Activated T-cell treated with anti-CD3 and anti-CD28 coated beads, Interleukin-2, amount 50 U/mL, for 4 hours (primary cell): ENCODE measurements around the gene MN1. TPM values are rescaled to one million over a fixed set of nuclear protein-coding genes. Genes with fewer than 3 reads are reported as not detected.

Experiments
- ATAC-seq, 2 donors: fragments of 200-7000 bp; cut with Tn5 transposase; one replicate each; pipeline ENCODE4 v1.10.0; 2021
- DNase-seq: peaks from one replicate; pipeline ENCODE4 v3.0.0-alpha.2; 2020
- H3K27me3 Mint-ChIP-seq: one replicate; pipeline ENCODE4 v1.8.0; 2021; ENCODE audit warnings: low read depth, mixed read lengths
- H3K36me3 Mint-ChIP-seq: one replicate; pipeline ENCODE4 v1.8.0; 2022; ENCODE audit warnings: mixed read lengths; ENCODE audit not compliant: insufficient read depth
- H3K4me1 Mint-ChIP-seq: one replicate; pipeline ENCODE4 v1.8.0; 2021; ENCODE audit warnings: low read depth, mixed read lengths
- H3K4me3 Mint-ChIP-seq: one replicate; pipeline ENCODE4 v1.8.0; 2021; ENCODE audit warnings: mild to moderate bottlenecking, moderate library complexity, mixed read lengths
- H3K9me3 Mint-ChIP-seq: one replicate; pipeline ENCODE4 v1.8.0; 2021; ENCODE audit warnings: mixed read lengths
- total RNA-seq, 3 donors: library from RNA; stranded (reverse); gene quantifications; one replicate each; pipeline ENCODE4 v1.2.1, GENCODE V29; 2021

MN1 gene
- total RNA-seq, 3 donors from 2014 or later: 0.03 to 0.08 (median 0.05) TPM

DNA sequence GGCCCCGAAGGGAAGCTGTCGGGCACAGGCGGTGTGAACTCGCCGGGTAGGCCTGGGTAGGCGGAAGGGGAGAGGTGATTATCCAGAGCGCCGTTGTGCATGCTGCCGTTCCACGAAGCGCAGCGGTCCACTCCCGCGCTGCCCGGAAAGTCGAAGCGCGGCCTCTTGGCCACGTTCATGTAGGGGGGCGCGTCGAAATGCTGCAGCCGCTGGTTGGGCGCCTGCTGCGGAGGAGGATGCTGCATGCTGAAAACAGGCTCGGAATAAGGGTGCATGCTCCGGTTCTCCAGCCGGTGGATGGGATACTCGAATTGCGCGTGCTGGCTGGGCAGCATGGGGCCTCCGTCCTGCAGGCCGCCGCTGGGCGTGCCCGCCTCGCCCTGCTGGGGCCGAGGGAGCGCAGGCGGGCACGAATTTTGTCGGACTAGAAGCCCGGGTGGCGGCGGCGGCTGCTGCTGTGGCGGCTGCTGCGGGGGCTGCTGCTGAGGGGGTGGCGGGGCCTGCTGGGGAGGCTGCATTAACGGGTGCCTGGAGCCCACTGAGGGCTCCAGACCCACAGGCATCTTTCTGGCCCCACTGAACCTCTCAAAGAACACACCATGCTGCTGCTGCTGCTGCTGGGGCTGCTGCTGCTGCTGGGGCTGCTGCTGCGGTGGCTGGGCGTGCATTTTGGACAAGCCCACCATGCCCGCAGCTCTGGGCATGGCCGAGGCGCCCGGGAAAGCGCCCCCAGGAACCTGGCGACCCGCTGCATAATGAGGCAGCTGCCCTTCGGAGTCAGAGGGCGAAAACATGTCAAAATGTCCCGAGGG, 2.3 kb downstream of the MN1 start:
- DNase-seq: no peak
- Mint-ChIP-seq H3K36me3 (no peaks in the 10 kb centered on the region), H3K9me3 (no peaks in the 10 kb centered on the region), H3K27me3 (peaks cover 7% of the 10 kb centered on the region), H3K4me3 (no peak overlapping the region), H3K4me1 (peaks cover 9% of the 10 kb centered on the region)
- no peak for ATAC-seq

DNA sequence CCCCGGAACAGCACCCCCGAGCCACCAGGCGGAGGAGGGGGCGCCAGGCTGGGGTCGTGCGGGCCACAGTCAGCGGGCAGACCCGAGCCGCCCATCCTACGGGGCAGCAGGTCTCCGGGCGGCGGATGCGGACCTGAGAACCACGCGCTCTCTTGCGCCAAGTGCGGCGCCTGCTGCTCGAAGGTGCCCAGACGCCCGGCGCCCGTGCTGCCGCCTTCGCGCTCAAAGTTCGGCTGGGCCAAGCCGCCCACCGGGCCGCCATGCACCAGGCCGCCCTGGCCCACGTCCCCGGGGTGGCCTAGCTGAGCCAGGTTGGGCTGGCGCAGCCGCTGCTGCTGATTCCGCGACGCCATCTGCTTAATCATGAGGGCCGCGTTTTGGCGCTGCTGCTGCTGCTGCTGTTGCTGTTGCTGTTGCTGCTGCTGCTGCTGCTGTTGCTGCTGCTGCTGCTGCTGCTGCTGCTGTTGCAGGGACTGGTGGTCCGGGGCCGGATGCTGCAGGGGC, 3.0 kb downstream of the MN1 start:
- H3K36me3 Mint-ChIP-seq: no peaks in the 10 kb centered on the region
- no peaks in the 10 kb centered on the region for H3K9me3 Mint-ChIP-seq
- ATAC-seq (no peak), DNase-seq (no peak)
- no peak overlapping the region for H3K4me3 Mint-ChIP-seq
- peaks cover 9% of the 10 kb centered on the region for H3K4me1 Mint-ChIP-seq
- peaks cover 4% of the 10 kb centered on the region for H3K27me3 Mint-ChIP-seq

DNA sequence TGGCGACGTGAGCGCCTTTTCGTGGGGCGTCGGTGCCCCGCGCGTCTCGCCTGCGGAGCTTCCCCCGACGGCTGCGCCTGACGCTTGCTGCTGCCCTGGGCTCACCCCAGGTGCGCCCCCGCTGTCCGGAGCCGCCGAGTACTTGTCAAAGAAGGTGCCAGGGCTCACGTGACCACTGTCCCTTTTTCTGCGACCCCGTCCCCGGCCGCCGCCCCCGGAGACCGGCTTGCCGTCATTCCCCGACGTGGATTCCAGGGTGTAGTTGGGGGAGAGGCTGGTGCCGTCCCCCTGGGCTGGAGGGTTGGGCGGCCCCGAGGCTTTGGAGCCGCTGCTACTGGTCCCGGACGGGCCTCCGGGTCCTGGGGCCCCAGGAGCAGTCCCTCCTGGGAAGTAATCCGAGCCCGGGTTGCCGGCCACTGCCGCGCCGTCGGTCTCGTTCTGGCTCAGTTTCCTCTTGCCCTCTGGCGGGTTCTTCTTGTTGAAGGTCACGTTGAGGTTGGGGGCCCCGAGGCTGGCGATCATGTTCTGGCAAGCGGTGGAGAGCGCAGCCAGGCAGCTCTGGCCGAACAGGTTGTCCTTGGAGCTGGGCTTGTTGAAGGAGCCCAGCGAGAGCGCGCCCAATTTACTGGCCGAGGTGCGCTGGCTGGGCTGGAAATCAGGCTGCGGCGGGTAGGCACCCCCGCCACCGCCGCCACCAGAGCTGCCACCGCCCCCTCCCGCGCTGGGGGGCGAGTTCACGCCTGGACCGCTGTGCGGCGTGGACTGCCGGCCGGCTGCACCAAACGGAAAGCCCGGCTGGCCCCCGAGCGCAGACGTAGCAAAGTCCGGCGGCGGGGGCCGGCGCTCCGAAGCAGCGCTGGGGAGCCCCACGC, 3.8 kb downstream of the MN1 start:
- Mint-ChIP-seq H3K27me3 (peaks cover 4% of the 10 kb centered on the region), H3K36me3 (no peaks in the 10 kb centered on the region), H3K9me3 (no peaks in the 10 kb centered on the region), H3K4me3 (no peak overlapping the region), H3K4me1 (peaks cover 9% of the 10 kb centered on the region)
- no peak for ATAC-seq
- no peak for DNase-seq

DNA sequence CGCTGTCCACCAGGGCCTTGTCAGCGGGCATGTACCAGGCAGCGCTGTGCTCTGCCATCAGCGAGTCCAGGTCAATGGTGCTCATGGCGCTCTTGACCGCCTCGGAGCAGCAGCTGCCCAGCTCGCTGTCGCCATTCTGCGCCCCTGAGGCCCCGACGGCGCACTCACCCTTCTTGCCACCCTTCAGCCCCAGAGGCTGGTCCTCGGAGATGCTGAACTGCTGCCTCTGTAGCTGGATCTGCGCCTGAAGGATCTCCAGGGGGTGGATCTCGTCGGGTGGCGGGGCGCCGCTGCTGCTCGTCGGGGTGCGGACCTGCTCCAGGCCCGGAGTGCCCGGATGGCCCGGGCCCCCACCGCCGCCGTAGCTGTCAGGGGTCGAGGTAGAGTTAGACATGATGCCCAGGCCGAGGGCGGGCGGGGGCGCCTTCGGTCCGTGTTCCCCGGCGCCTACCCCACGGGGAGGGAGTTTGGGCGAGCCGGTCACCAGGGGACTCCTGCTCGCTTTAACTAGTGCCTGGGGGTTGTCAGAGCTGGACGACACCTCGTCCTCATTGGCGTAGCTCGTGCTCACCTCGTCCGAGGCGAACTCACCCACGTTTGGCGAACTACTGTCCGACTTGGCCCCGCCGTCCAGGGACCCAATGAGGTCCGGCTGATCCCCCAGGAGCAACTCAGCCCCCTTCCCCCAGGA, 4.6 kb downstream of the MN1 start:
- H3K9me3 Mint-ChIP-seq: no peaks in the 10 kb centered on the region
- DNase-seq: no peak
- no peaks in the 10 kb centered on the region for H3K36me3 Mint-ChIP-seq
- H3K27me3 Mint-ChIP-seq: peaks cover 4% of the 10 kb centered on the region
- H3K4me3 Mint-ChIP-seq: no peak overlapping the region
- peaks cover 2% of the 10 kb centered on the region for H3K4me1 Mint-ChIP-seq
- ATAC-seq: no peak

DNA sequence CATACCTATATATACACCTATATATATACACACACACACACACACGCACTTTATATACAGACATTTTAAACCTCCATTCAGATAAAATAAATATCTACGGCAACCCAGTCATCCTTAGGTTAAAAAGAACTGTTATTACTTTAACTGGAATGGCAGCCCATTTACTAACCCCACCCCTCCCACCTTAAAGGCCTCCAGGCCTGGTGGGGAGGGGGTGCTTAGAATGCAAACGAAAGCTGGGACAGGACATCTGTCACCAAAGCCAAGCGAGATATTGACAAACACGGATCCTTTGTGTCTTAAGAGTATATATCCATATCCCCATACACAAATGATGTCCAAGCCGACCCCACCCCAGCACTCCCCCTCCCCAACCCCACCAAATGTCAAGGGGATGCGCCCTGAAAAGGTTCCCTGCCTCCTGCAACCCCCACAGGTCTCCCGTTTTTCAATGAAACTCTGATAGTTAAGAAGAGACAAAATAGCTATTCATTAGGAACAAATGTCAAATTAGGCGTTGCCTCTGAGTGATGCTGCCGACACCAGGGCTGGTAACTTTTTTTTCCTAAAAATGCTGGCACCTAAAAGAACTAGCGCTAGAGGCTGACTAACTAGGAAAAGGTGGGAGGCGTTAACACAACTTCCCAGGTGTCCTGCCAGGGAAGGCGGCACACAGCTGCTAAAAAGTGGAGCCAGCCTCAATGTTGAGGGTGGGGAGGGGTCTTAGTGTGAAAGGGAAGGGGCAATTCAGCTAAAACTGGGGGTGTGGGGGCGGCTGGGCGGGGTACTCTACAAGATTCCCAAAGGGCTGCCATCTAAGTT, 5.6 kb downstream of the MN1 start:
- no peak for DNase-seq
- Mint-ChIP-seq H3K4me1 (peaks cover 2% of the 10 kb centered on the region), H3K36me3 (no peaks in the 10 kb centered on the region), H3K27me3 (peaks cover 4% of the 10 kb centered on the region), H3K9me3 (no peaks in the 10 kb centered on the region), H3K4me3 (no peak overlapping the region)
- ATAC-seq: no peak

DNA sequence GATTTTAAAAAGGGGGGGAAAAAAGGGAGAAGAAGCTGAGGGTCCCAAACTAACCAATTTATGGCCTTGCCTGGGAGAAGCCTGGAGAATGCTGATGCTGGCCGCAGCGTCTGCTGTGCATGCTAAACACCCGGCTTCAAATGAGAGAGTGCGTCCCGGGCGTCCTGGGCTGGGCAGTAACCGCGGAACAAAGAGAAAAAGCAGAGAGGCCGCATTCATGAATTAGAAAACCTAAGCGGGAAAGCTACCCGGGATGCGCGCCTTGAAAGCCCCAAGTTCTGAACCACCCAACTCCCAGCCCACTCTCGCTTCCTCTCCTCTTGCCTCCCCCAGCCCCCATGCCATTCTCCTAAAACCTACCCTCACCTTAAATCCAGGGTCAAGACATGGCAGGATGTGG, 6.5 kb downstream of the MN1 start:
- no peaks in the 10 kb centered on the region for H3K4me1 Mint-ChIP-seq
- H3K27me3 Mint-ChIP-seq: peaks cover 4% of the 10 kb centered on the region
- no peak overlapping the region for H3K4me3 Mint-ChIP-seq
- no peaks in the 10 kb centered on the region for H3K9me3 Mint-ChIP-seq
- H3K36me3 Mint-ChIP-seq: no peaks in the 10 kb centered on the region
- no peak for DNase-seq
- no peak for ATAC-seq

DNA sequence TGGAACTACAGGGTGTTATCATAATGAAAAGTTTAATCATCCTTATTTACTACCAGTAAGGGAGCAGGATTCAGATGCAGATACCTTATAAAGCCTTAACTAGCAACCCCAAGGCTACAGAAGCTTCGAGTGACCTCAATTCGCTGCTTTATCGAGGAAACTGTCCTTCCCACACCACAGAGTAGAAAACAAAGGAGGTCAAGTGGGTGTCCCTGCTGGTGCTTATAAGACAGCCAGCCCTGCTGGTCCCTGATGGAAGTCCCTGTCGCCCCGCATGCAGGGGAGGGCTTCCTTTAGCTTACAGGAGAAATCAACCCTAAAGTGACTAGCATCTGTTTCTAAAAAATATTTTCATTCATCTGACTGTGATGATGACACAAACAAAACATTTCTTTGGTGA, 7.3 kb downstream of the MN1 start:
- H3K4me3 Mint-ChIP-seq: no peak overlapping the region
- no peaks in the 10 kb centered on the region for H3K36me3 Mint-ChIP-seq
- no peaks in the 10 kb centered on the region for H3K9me3 Mint-ChIP-seq
- DNase-seq (no peak), ATAC-seq (no peak)
- H3K27me3 Mint-ChIP-seq: peaks cover 4% of the 10 kb centered on the region
- no peaks in the 10 kb centered on the region for H3K4me1 Mint-ChIP-seq

DNA sequence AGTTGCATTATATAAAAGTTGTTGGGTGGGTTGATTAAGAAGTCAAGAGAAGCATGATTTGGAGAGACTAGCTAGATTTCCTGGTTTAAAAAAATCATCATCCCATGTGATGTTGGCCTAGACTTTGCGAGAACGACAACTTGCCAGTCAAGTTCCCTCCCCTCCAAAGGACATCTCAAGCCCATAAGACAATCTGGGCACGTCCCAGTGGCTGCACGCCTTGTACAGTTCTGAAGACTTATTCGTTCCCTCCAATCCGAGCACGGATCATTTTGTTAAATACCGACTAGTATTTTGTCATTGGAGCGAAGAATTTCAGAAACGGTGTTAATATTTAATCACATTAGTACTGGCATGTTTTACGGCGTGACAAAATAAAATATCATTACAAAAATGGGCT, 8.0 kb downstream of the MN1 start:
- Mint-ChIP-seq H3K4me1 (no peaks in the 10 kb centered on the region), H3K9me3 (no peaks in the 10 kb centered on the region), H3K4me3 (no peak overlapping the region), H3K36me3 (no peaks in the 10 kb centered on the region), H3K27me3 (no peaks in the 10 kb centered on the region)
- no peak for DNase-seq
- no peak for ATAC-seq

DNA sequence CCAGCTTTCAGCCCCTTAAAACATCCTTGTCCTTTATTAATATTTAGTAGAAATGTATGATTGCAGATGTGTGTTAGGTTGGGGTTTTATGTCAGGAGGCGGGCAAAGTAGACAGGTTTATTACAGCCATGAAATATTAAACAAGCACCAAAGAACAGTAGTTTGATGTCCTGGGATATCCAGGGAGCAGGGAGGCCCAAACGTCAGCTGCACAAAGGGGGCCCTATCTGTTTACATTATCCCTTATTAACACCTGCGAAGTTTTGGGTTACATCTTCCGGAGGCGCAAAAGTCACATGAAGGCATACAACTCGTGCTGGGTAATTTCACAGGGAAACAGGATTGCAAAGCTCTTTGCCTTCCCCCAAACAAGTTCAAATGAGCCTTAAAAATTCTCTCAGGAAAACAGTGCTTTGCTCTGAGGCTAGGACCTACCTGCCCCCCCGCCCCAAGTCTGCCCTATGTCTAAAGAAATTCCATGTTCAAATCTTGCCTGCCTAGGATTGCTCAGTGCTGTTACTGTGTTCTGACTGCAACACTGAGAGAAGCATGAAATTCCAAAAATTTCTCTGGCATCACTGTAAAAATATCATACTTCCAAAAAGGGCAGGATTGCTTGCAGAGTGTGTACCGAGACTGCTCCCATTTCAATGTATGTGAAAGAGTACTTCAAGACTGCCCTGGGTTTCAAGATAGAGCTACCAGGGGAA, 8.9 kb downstream of the MN1 start:
- no peaks in the 10 kb centered on the region for H3K4me1 Mint-ChIP-seq
- no peak for ATAC-seq

DNA sequence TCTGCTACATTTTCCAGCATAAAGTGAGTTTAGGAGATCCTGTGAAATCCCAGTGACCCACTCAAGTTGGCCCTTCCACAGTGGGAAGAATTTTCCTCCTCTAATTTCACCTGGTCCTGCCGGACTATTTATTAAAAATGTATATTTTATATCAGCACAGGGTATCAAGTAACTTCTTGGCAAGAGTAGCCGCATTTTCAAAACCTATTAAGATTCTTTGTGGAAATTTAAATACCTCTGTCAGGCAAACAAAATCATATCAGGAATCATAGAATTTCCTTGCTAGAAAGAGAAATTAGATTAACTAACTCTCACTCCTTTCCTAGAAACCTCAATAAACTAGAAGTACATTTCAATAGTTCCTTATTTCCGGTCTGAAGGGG, 9.7 kb downstream of the MN1 start:
- DNase-seq (no peak), ATAC-seq (no peak)
- Mint-ChIP-seq H3K36me3 (no peaks in the 10 kb centered on the region), H3K4me3 (no peak overlapping the region), H3K9me3 (no peaks in the 10 kb centered on the region), H3K4me1 (no peaks in the 10 kb centered on the region), H3K27me3 (peaks cover 6% of the 10 kb centered on the region)

More for the DNA sequence above, 8.9 kb downstream of the MN1 start:
- Mint-ChIP-seq H3K27me3 (peaks cover 6% of the 10 kb centered on the region), H3K9me3 (no peaks in the 10 kb centered on the region), H3K36me3 (no peaks in the 10 kb centered on the region), H3K4me3 (no peak overlapping the region)
- DNase-seq: no peak

DNA sequence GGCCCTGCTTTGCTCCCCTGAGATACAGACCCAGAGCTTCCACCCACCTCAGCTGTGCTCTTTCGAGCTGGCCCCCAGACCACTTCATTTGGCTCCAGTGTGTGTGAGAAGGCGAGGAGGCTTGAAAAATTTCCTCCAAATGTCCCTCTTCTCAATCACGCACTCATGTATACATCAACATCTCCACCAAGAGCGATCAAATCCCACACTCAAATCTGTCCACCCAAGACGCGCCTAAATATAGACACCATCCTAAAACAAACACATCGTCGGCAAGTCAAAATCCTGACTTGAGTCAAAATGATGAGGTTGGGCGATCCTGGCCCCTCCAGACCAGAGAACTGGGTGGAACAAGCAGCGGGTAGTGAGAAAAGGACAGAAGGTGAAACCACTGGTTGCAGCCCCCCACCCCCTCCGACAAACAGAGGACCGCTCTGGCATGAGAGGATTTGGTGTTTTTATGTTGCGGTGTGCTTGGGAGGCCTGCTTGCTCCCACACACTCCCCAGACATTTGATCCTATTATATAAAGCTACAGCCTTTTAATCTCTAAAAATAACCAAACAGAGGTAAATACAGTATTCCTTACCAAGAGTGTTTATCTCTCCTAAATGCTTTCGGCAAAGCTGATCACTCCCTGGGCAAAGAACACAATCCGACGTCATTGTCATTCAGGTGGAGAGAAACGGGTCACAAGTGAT, 10.2 kb downstream of the MN1 start:
- DNase-seq (no peak), ATAC-seq (no peak)
- Mint-ChIP-seq H3K4me3 (no peak overlapping the region), H3K36me3 (no peaks in the 10 kb centered on the region), H3K4me1 (no peaks in the 10 kb centered on the region), H3K27me3 (peaks cover 7% of the 10 kb centered on the region), H3K9me3 (no peaks in the 10 kb centered on the region)

DNA sequence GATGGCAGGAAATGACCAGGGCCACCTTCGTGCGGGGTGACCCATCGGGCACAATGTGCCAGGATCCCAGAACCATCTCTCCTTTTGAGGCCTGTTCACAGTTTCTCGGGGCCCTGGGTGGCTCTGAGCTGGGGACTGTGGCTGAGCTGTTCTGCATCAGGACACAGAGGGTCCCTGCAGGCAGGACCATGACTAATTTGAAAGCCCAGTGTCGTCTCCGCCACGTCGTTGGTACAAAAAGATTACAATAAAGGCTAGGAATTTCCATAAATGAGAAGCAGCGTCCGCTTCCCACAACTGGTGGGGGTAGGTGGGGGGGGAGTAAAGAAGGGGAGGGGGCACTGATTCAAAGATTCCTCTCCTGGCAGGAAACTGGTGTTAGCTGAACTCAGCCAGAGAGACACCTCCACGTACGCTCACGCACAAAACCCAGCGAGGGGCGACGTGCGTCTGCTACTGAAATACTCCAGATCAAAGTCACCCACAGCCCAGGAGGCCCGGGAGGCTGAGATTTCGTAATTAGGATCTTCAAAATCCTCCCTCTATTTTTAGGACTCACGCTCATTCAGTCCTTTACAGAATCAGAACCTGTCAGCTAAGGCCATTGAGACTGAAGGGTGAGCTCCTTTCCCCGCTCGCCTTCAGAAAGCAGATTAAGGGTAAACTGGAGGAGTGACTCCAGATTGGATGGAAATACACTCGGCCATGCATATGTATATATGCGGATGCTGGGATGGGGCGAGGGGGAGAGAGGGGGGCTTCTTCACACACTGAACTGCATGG, 11.0 kb downstream of the MN1 start:
- ATAC-seq: no peak
- Mint-ChIP-seq H3K9me3 (no peaks in the 10 kb centered on the region), H3K27me3 (peaks cover 8% of the 10 kb centered on the region), H3K36me3 (no peaks in the 10 kb centered on the region), H3K4me1 (no peaks in the 10 kb centered on the region), H3K4me3 (no peak overlapping the region)
- no peak for DNase-seq
